ENCODE results near the gene TMEM87A.

DNA sequence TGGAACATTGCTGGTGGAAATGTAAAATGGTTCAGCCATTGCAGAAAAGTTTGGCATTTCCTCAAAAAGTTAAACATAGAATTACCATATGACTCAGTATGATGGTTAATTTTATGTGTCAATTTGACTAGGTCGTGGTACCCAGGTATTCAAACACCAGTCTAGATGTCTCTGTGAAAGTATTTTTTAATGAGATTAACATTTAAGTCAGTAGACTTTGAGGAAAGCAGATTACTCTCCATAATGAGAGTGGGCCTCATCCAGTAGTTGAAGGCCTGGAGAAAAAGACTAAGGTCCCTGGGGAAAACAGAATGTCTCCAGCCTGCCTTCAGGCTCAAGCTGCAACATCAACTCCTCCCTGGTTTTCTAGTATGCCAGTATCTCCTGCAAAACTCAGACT lies 42.3 kb upstream of the TMEM87A start:
- TF ChIP-seq CTCF (conservative IDR thresholded peaks at IDR 0.05; ENCODE audit: low read depth, low read length) (no peak), EZH2phosphoT487 (IDR thresholded peaks at IDR 0.05; ENCODE audit: borderline replicate concordance, low read length) (no peak), EZH2 (IDR thresholded peaks at IDR 0.05; ENCODE audit: low read length, unreplicated experiment) (no peak)
